Bronchial epithelial cell (primary cell): ENCODE measurements around the gene EDEM2. TPM values are rescaled to one million over a fixed set of nuclear protein-coding genes. Genes with fewer than 3 reads are reported as not detected.
"Not testable (repeated sequence)": the region's sequence is repeated elsewhere in the genome, so short reads cannot be mapped to it uniquely, and the experiment has no call there.

Experiments used
- DNase-seq: peaks from one replicate; pipeline ENCODE4 v3.0.0-alpha.2; 2010; ENCODE audit warnings: low read depth
- FAIRE-seq: peaks from 2 replicates; lab custom pipeline; 2011; peaks lifted over from hg19 to GRCh38; lab: Jason Lieb, UNC
- H3K27me3 ChIP-seq: 2 replicates; pipeline ENCODE4 v1.5.1; 2011; ENCODE audit warnings: low read length; ENCODE audit not compliant: control insufficient read depth, insufficient read depth
- H3K36me3 ChIP-seq: 2 replicates; pipeline ENCODE4 v1.5.1; 2011; ENCODE audit warnings: low read length; ENCODE audit not compliant: control insufficient read depth, insufficient read depth
- H3K4me3 ChIP-seq: 2 replicates; pipeline ENCODE4 v1.5.1; 2011; ENCODE audit warnings: mild to moderate bottlenecking, low read depth, low read length, control low read depth
- total RNA-seq: library from RNA; depleted of rRNA; stranded (reverse); fragments of >200 nt; gene quantifications from 2 replicates; pipeline ENCODE4 v1.2.1, GENCODE V29; 2014
- TF ChIP-seq, protein P1 (sequence below): IDR thresholded peaks from 2 replicates; pipeline ENCODE4 v1.5.1; 2011; ENCODE audit warnings: mild to moderate bottlenecking, moderate library complexity, low read length, control low read depth, inconsistent platforms; ENCODE audit not compliant: insufficient read depth, severe bottlenecking

EDEM2 gene
- total RNA-seq, 1 donor from 2014 or later, result 36.3 TPM

DNA sequence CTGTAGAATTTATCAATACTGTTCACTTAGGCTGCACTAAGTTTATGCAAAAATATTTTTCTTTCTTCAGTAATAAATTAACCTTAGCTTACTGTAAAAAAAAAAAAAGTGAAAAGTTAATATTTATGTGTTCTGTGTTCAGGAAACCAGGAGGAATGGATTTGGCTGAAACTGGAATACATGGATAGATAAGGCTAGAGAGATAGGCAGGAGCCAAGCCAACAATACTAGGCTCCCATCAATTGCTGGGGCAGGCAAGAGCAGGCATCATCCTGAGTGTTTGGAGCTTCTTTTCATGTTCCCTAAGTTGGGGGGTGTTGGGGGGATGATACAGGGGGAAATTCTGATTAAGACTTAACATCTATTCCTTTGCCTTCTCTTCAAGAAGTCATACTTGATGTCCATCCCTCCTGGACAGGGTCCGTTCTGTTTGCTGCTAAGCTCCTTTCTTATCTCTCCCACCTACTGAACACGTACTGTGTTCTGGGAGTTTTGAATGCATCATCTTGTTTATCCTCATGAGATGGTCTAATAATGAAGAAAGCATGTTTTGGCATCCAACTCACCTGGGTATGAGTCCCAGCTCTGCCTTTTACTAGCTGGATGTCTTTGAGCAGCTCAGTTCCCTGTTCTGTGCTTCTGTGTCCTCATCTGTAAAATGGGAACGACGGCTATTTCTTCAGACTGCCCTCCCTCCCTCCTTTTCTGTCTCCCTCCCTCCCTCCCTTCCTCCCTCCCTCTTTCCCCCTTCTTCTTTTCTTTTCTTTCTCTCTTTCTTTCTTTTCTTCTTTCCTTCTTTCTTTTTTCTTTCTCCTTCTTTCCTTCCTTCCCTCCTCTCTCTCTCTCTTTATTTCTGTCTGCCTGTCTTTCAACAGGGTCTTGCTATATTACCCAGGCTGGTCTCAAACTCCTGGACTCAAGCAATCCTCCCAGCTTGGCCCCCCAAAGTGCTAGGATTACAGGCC lies 18.4 kb upstream of the EDEM2 start:
- H3K36me3 ChIP-seq, result no peaks in the 10 kb centered on the region
- DNase-seq (no peak), FAIRE-seq (no peak)
- H3K27me3 ChIP-seq, result no peaks in the 10 kb centered on the region
- no peak overlapping the region for H3K4me3 ChIP-seq
- TF ChIP-seq, protein P1, sequence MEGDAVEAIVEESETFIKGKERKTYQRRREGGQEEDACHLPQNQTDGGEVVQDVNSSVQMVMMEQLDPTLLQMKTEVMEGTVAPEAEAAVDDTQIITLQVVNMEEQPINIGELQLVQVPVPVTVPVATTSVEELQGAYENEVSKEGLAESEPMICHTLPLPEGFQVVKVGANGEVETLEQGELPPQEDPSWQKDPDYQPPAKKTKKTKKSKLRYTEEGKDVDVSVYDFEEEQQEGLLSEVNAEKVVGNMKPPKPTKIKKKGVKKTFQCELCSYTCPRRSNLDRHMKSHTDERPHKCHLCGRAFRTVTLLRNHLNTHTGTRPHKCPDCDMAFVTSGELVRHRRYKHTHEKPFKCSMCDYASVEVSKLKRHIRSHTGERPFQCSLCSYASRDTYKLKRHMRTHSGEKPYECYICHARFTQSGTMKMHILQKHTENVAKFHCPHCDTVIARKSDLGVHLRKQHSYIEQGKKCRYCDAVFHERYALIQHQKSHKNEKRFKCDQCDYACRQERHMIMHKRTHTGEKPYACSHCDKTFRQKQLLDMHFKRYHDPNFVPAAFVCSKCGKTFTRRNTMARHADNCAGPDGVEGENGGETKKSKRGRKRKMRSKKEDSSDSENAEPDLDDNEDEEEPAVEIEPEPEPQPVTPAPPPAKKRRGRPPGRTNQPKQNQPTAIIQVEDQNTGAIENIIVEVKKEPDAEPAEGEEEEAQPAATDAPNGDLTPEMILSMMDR, result no peak

DNA sequence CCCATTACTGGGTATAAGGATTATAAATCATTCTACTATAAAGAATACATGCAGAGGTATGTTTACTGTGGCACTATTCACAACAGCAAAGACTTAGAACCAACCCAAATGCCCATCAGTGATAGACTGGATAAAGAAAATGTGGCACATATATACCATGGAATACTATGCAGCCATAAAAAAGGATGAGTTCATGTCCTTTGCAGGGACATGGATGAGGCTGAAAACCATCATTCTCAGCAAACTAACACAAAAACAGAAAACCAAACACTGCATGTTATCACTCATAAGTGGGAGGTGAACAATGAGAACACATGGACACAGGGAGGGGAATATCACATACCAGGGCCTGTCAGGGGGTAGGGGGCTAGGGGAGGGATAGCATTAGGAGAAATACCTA lies 17.4 kb upstream of the EDEM2 start:
- FAIRE-seq, H3K4me3 ChIP-seq, H3K36me3 ChIP-seq, H3K27me3 ChIP-seq, DNase-seq: not testable (repeated sequence)

DNA sequence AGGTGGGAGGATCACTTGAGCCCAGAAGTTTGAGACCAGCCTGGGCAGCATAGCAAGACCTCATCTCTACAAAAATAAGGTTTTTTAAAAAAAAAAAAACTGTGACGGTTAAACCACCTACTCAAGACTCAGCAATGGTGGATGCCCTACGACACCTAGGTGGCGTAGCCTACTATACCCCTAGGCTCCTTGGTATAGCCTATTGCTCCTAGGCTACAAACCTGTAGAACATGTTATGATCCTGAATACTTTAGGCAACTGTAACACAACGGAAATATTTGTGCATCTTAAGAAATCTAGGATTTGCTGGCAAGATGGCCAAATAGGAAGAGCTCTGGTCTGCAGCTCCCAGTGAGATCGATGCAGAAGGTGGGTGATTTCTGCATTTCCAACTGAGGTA lies 13.2 kb upstream of the EDEM2 start:
- not testable (repeated sequence) for H3K27me3 ChIP-seq, DNase-seq, FAIRE-seq

DNA sequence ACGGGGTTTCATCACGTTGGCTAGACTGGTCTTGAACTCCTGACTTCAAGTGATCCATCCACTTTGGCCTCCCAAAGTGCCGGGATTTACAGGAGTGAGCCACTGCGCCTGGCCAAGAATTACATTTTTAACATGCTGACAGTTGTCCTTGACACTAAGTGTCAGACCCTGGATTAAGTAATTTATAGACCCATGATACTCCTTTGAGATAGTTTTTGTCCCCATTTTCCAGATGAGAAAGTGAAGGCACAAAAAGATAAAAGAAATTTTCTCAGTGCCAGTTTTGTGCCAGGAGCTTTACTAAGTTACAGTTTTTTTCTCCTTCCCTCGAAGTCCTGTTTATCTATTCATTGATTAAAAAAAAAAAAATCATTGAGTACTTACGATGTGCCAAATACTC lies 9.8 kb upstream of the EDEM2 start:
- H3K27me3 ChIP-seq, result no peaks in the 10 kb centered on the region
- TF ChIP-seq, protein P1, result no peak
- no peak for DNase-seq
- H3K36me3 ChIP-seq, result no peaks in the 10 kb centered on the region
- no peak overlapping the region for H3K4me3 ChIP-seq
- FAIRE-seq, result no peak

More for the DNA sequence above, 13.2 kb upstream of the EDEM2 start:
- H3K4me3 ChIP-seq, H3K36me3 ChIP-seq: not testable (repeated sequence)

- TF ChIP-seq, protein P1, result no peak
- FAIRE-seq (no peak), DNase-seq (no peak)
- Histone ChIP-seq H3K27me3 (no peaks in the 10 kb centered on the region), H3K36me3 (no peaks in the 10 kb centered on the region), H3K4me3 (no peak overlapping the region)
Observed at GRCh38 chr20:35155936-35156335, 8.8 kb upstream of the EDEM2 start.

GRCh38 chr20:35151736-35152135 lies 4.6 kb upstream of the EDEM2 start:
- TF ChIP-seq, protein P1, result no peak
- Histone ChIP-seq H3K36me3 (no peaks in the 10 kb centered on the region), H3K4me3 (no peak overlapping the region), H3K27me3 (no peaks in the 10 kb centered on the region)
- no peak for DNase-seq
- FAIRE-seq, result no peak
